Effector memory CD8-positive, alpha-beta T cell (primary cell): ENCODE measurements around the gene LGR4.

Source experiments
- ATAC-seq: fragments of 150-1000 bp; cut with Tn5 transposase; replicated peaks from 2 replicates; pipeline ENCODE4 v1.10.0; 2021; ENCODE audit warnings: mild to moderate bottlenecking, moderate library complexity
- DNase-seq, 3 experiments: peaks; one replicate each; pipeline ENCODE4 v3.0.0; 2021
- H3K27ac Mint-ChIP-seq, 2 donors: one replicate each; pipeline ENCODE4 v1.8.0; 2022; ENCODE audit warnings: mild to moderate bottlenecking in 2 of 2, mixed read lengths in 2 of 2, moderate library complexity in 2 of 2
- H3K27me3 Mint-ChIP-seq, 2 donors: one replicate each; pipeline ENCODE4 v1.8.0; 2022; ENCODE audit warnings: mixed read lengths in 2 of 2
- H3K36me3 Mint-ChIP-seq: one replicate; pipeline ENCODE4 v1.8.0; 2022; ENCODE audit warnings: mild to moderate bottlenecking, moderate library complexity, mixed read lengths; ENCODE audit not compliant: insufficient read depth
- H3K4me1 Mint-ChIP-seq, 2 donors: one replicate each; pipeline ENCODE4 v1.8.0; 2022; ENCODE audit warnings: low read depth in 2 of 2, mixed read lengths in 2 of 2
- H3K4me3 Mint-ChIP-seq, 2 donors: one replicate each; pipeline ENCODE4 v1.8.0; 2022; ENCODE audit warnings: mild to moderate bottlenecking in 2 of 2, mixed read lengths in 2 of 2, moderate library complexity in 2 of 2
- H3K9me3 Mint-ChIP-seq, 2 donors: one replicate each; pipeline ENCODE4 v1.8.0; 2022; ENCODE audit warnings: mixed read lengths in 2 of 2

The LGR4 gene

DNA sequence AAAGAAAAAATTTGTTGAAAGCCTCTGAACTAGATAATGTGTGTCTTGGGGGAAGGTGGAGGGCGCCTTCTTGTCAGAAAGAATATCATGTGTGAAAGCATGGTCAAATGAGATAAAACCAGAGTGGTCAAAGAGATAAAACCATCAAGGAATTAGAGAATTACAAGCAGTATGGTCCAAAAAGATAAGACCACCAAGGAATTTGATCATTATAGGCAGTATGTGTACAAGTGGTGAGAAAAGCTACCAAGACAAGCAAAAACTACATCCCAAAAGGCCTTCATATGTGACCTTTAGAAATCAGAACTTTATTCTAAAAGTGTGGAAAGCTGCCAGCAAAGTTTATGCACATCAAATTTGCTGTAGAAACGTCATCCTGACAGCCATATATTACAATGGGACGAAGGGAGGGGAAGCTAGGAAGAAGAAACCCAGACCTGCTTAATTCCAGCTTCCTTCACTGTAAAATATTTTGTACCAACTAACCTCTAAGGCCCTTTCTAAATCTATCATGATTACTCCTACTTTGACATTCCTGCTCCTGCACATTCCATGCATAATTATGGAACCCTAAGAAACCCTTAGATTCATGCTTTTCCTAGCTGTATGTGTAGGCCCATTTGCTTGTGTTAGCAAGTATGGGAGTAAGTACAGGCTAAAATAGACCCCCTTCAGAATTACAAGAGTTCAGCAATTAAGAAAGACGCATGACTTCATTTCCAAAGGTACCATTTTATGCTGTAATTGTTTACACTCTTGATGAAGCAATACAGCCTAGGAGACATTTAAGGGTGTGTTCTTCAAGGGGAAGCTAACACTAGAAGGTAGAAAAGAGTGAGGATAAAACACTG lies 51.6 kb downstream of the LGR4 start:
- H3K27ac Mint-ChIP-seq = no peak overlapping the region

GRCh38 chr11:27420217-27420616 lies 52.4 kb downstream of the LGR4 start:
- Mint-ChIP-seq H3K27ac (no peak overlapping the region), H3K4me1 (no peaks in the 10 kb centered on the region), H3K9me3 (no peaks in the 10 kb centered on the region), H3K36me3 (no peaks in the 10 kb centered on the region), H3K27me3 (peaks cover 0 to 5% of the 10 kb centered on the region in 2 donors), H3K4me3 (no peak overlapping the region)
- DNase-seq (no peak), ATAC-seq (no peak)

More for the DNA sequence above, 51.6 kb downstream of the LGR4 start:
- Mint-ChIP-seq H3K27me3 (no peaks in the 10 kb centered on the region), H3K4me3 (no peak overlapping the region), H3K4me1 (no peaks in the 10 kb centered on the region), H3K9me3 (no peaks in the 10 kb centered on the region), H3K36me3 (no peaks in the 10 kb centered on the region)
- ATAC-seq = no peak
- DNase-seq = no peak

DNA sequence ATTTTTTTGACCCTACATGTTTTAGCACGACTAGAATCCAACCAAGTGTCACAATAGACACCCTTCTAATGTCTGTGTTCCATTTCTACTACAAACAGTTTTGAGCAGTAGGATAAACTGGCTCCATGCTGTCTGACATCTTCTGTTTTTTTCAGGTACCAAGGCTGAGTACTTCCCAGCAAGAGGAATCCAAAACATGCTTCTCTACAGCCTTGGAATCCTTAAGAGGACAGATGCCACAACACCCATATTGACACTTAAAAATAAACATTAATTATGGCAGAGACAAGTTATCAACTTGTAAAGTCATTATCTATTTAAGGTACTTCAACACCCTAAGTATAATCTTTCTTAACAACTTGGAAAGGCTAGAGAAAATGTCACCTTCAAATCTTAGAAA lies 54.2 kb downstream of the LGR4 start:
- no peaks in the 10 kb centered on the region for H3K36me3 Mint-ChIP-seq
- H3K4me3 Mint-ChIP-seq = no peak overlapping the region
- H3K27ac Mint-ChIP-seq = no peak overlapping the region
- ATAC-seq (no peak), DNase-seq (no peak)
- no peaks in the 10 kb centered on the region for H3K9me3 Mint-ChIP-seq
- peaks cover 5 to 17% of the 10 kb centered on the region in 2 donors for H3K27me3 Mint-ChIP-seq
- no peaks in the 10 kb centered on the region for H3K4me1 Mint-ChIP-seq

DNA sequence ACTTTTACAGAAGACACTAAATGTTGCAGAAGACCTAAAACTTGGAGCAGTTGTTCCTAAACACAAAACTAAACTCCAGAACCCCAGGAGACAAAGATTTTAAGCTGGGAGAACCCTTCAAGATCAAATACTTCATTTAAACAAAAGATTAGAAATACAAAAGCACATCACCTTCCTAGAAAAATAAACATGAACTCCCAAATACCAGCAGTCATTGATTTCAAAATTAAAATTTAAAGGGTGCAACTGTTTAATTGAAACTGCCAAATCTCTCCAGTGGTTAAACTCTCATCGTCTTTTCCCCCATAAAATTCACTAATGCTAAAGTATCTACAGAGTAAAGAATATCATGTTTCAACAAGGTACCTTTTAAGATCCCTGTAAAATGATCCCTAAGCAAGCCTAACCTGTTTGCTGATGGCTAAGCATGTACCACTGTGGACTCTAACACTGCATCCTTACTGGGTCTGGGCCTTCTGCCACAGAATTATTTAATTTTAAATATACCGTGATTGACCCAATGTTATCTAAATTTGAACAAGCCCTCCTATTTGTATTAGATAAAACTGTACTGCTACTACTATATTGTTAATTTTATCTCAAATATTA lies 55.9 kb downstream of the LGR4 start:
- no peak overlapping the region for H3K4me3 Mint-ChIP-seq
- H3K27ac Mint-ChIP-seq = no peak overlapping the region
- H3K4me1 Mint-ChIP-seq = no peaks in the 10 kb centered on the region
- H3K9me3 Mint-ChIP-seq = no peaks in the 10 kb centered on the region
- no peak for DNase-seq
- H3K36me3 Mint-ChIP-seq = no peaks in the 10 kb centered on the region
- ATAC-seq = no peak
- peaks cover 10 to 26% of the 10 kb centered on the region in 2 donors for H3K27me3 Mint-ChIP-seq

GRCh38 chr11:27414644-27415043 lies 57.9 kb downstream of the LGR4 start:
- Mint-ChIP-seq H3K36me3 (no peaks in the 10 kb centered on the region), H3K4me1 (no peaks in the 10 kb centered on the region), H3K27me3 (peaks cover 10 to 26% of the 10 kb centered on the region in 2 donors), H3K4me3 (no peak overlapping the region), H3K9me3 (no peaks in the 10 kb centered on the region), H3K27ac (no peak overlapping the region)
- ATAC-seq (no peak), DNase-seq (no peak)

GRCh38 chr11:27413218-27413617 lies 59.4 kb downstream of the LGR4 start:
- ATAC-seq (no peak), DNase-seq (no peak)
- Mint-ChIP-seq H3K27me3 (peaks cover 10 to 32% of the 10 kb centered on the region in 2 donors), H3K36me3 (no peaks in the 10 kb centered on the region), H3K4me3 (no peak overlapping the region), H3K27ac (peak overlapping the region in 1 of 2 donors; percentile 38), H3K4me1 (no peaks in the 10 kb centered on the region), H3K9me3 (no peaks in the 10 kb centered on the region)

- Mint-ChIP-seq H3K27me3 (peaks cover 10 to 34% of the 10 kb centered on the region in 2 donors), H3K27ac (no peak overlapping the region), H3K4me1 (no peaks in the 10 kb centered on the region), H3K4me3 (no peak overlapping the region), H3K36me3 (no peaks in the 10 kb centered on the region), H3K9me3 (no peaks in the 10 kb centered on the region)
- ATAC-seq (no peak), DNase-seq (no peak)
Measured at GRCh38 chr11:27412192-27412691, 60.3 kb downstream of the LGR4 start.

GRCh38 chr11:27411328-27411727 lies 61.3 kb downstream of the LGR4 start:
- Mint-ChIP-seq H3K4me1 (no peaks in the 10 kb centered on the region), H3K4me3 (no peak overlapping the region), H3K27me3 (peaks cover 10 to 34% of the 10 kb centered on the region in 2 donors), H3K27ac (no peak overlapping the region), H3K9me3 (no peaks in the 10 kb centered on the region), H3K36me3 (no peaks in the 10 kb centered on the region)
- ATAC-seq (no peak), DNase-seq (no peak)

DNA sequence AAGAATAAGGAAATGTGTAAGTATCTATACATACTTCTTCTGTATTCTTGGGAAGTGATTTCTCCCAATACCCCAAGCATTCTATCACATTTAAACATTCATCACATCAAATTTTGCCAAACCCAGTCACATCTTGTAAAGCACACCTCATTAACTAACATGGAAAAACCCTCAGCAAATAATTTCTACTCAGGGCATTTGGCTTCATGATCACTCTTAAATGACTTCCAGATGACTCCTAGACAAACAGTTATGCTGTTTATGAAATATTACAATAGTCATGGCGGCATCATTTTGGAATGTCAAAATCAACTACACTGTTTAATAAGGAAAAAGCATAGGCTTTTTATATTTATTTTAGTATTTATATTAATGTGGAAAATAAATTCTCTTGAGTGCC lies 62.3 kb downstream of the LGR4 start:
- Mint-ChIP-seq H3K4me3 (no peak overlapping the region), H3K27me3 (peaks cover 10 to 30% of the 10 kb centered on the region in 2 donors), H3K4me1 (no peaks in the 10 kb centered on the region), H3K27ac (no peak overlapping the region), H3K36me3 (no peaks in the 10 kb centered on the region), H3K9me3 (no peaks in the 10 kb centered on the region)
- ATAC-seq (no peak), DNase-seq (no peak)

DNA sequence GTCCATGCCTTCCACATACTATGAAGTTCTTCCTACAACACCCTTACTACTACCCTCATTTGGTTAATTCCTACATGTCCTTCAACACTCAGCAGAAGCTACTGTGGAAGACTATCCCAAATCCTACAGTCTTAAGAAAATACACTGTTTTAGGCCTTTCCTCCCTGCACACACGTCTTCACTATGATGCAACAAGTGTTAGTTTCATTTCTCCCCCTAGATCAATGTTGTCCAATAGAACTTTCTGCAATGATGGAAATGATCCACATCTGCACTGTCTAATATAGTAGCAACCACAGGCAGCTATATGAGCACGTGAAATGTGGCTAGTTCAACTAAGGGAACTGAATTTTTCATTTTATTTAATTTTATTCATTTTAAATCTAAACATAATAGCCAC lies 62.8 kb downstream of the LGR4 start:
- DNase-seq (no peak), ATAC-seq (no peak)
- Mint-ChIP-seq H3K27ac (no peak overlapping the region), H3K4me1 (no peaks in the 10 kb centered on the region), H3K4me3 (no peak overlapping the region), H3K36me3 (no peaks in the 10 kb centered on the region), H3K27me3 (peaks cover 10 to 25% of the 10 kb centered on the region in 2 donors), H3K9me3 (no peaks in the 10 kb centered on the region)

GRCh38 chr11:27409049-27409448 lies 63.5 kb downstream of the LGR4 start:
- Mint-ChIP-seq H3K9me3 (no peaks in the 10 kb centered on the region), H3K27ac (no peak overlapping the region), H3K27me3 (peaks cover 10 to 25% of the 10 kb centered on the region in 2 donors), H3K36me3 (no peaks in the 10 kb centered on the region), H3K4me1 (no peaks in the 10 kb centered on the region), H3K4me3 (no peak overlapping the region)
- ATAC-seq = no peak
- no peak for DNase-seq

DNA sequence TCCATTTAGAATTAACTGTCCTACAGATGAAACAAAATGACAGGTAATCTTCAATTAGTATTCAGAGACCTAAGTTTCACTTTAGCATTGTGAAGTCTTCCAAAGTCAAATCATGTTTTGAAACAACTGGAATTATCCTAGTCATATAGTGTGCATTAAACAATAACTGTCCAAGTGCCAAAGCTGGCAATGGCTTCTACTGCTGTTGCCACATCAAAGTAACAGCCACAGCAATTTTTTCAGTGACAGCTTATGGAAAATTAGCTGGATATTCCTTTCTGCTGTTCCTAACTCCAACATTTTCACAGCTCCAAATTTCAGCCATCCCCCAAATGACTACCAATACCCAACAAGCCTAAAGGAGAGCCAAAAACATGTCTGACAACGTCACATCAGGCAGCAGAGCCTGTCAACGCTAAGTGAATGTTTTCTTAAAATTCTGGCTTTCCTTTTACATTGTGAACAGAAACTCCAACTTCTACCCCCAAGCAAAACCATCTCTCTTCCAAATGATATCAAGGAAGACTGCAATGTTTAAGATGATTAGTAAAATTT lies 64.3 kb downstream of the LGR4 start:
- H3K4me1 Mint-ChIP-seq = no peaks in the 10 kb centered on the region
- H3K27ac Mint-ChIP-seq = no peak overlapping the region
- no peak overlapping the region for H3K4me3 Mint-ChIP-seq
- no peak for ATAC-seq
- no peaks in the 10 kb centered on the region for H3K9me3 Mint-ChIP-seq
- H3K36me3 Mint-ChIP-seq = no peaks in the 10 kb centered on the region
- peaks cover 4 to 17% of the 10 kb centered on the region in 2 donors for H3K27me3 Mint-ChIP-seq
- DNase-seq = no peak

DNA sequence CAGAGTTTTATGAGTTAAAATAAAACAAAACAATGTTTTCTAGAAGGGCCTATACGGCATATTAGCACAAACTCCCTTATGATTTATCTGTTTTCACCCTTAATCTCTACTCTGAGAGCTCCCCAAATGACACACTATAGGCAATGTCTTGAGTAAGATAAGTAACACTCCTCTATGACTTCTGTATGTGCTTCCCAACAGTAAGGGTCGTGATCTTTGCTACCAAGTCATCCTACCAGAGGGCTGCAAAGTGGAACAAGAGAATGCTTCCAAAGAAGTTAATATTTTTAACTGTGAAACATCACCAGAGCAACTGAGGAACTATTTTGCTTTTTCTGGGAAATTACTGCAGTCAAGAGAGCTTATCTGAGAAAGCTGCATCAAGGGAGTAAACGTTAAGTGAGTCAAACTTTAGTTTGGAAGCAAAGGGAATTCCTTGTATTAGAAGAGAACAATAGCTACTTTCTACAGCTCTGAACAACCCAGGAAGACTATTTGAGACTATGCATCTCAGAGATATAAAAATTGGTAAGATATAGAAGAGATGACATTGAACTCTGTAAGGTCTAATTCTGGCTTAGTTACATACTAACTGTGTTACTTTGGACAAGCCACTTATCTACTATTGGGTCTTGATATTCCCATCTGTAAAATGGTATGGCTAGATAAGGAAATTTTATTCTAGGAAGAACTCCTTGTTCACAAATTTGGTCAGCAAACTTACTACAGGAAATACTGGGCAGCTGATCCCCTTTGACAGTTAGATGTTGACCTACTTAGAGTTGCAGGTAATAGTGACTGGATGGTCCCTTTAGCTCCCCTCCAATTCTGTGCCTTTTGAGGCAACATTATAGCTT lies 65.9 kb downstream of the LGR4 start:
- no peaks in the 10 kb centered on the region for H3K36me3 Mint-ChIP-seq
- no peak for ATAC-seq
- no peak for DNase-seq
- no peaks in the 10 kb centered on the region for H3K4me1 Mint-ChIP-seq
- H3K9me3 Mint-ChIP-seq = no peaks in the 10 kb centered on the region
- peaks cover 0 to 9% of the 10 kb centered on the region in 2 donors for H3K27me3 Mint-ChIP-seq
- no peak overlapping the region for H3K27ac Mint-ChIP-seq
- no peak overlapping the region for H3K4me3 Mint-ChIP-seq
